Tibial nerve (tissue), 4 donors: Measurements from ENCODE around the gene HPS5. TPM values are rescaled to one million over a fixed set of nuclear protein-coding genes. Genes with fewer than 3 reads are reported as not detected.
A peak's percentile ranks its signal among the peaks of the same experiment; 100 is the strongest.

Source experiments
- DNase-seq, 2 donors: peaks; one replicate each; pipeline ENCODE4 v3.0.0-alpha.2; 2019; ENCODE audit warnings: low spot score in 2 of 2
- H3K27ac ChIP-seq, 4 donors: fragments of 200-600 bp; sonication (generic) in 3 of 4; one replicate each; pipeline ENCODE4 v1.5.1; 2017 to 2019; ENCODE audit warnings: mild to moderate bottlenecking in 1 of 4
- H3K27me3 ChIP-seq, 2 donors: fragments of 200-600 bp; sonication (generic) in 1 of 2; one replicate each; pipeline versions ENCODE4 v1.5.1 to v1.6.0; 2017 to 2019
- H3K36me3 ChIP-seq, 3 donors: fragments of 200-600 bp; sonication (generic); one replicate each; pipeline ENCODE4 v1.5.1; 2018 to 2019
- H3K4me1 ChIP-seq, 4 donors: fragments of 200-600 bp; sonication (generic) in 3 of 4; one replicate each; pipeline ENCODE4 v1.5.1; 2017 to 2019
- H3K4me3 ChIP-seq, 4 donors: fragments of 200-600 bp; sonication (generic) in 3 of 4; one replicate each; pipeline ENCODE4 v1.5.1; 2017 to 2019; ENCODE audit warnings: mild to moderate bottlenecking in 1 of 4, moderate library complexity in 1 of 4
- H3K9me3 ChIP-seq, 4 donors: fragments of 200-600 bp; sonication (generic) in 3 of 4; one replicate each; pipeline ENCODE4 v1.5.1; 2017 to 2019
- EP300 ChIP-seq, 2 donors: sonication (generic); formaldehyde crosslinking; IDR thresholded peaks; one replicate each; pipeline ENCODE4 v1.6.1; 2017; ENCODE audit warnings: antibody characterized with exemption in 2 of 2, mild to moderate bottlenecking in 1 of 2
- POLR2A ChIP-seq, 2 donors: fragments of 450-650 bp; IDR thresholded peaks; one replicate each; pipeline ENCODE4 v1.6.1; 2017; ENCODE audit warnings: antibody characterized with exemption in 2 of 2, mild to moderate bottlenecking in 2 of 2, moderate library complexity in 2 of 2
- WGBS, 2 donors: methylation state at CpG; one replicate each; pipeline ENCODE4 v1.1.5; 2018; 5-methylcytosine and 5-hydroxymethylcytosine counted together
- total RNA-seq, 4 donors: library from RNA; depleted of rRNA; stranded (reverse); fragments of >200 nt; gene quantifications; one replicate each; pipeline ENCODE4 v1.1.0, GENCODE V29; 2016
- TF ChIP-seq, protein P1 (sequence below), 5 experiments: fragments of 200-600 bp in 3 of 5; fragments of 450-650 bp in 2 of 5; sonication (generic) in 3 of 5; IDR thresholded peaks; one replicate each; pipeline ENCODE4 v1.5.1; 2016 to 2019; ENCODE audit warnings: antibody characterized with exemption in 5 of 5, mild to moderate bottlenecking in 3 of 5, moderate library complexity in 2 of 5

HPS5 gene
- total RNA-seq, 4 donors from 2014 or later, result 42.6 to 101 (median 65.2) TPM

DNA sequence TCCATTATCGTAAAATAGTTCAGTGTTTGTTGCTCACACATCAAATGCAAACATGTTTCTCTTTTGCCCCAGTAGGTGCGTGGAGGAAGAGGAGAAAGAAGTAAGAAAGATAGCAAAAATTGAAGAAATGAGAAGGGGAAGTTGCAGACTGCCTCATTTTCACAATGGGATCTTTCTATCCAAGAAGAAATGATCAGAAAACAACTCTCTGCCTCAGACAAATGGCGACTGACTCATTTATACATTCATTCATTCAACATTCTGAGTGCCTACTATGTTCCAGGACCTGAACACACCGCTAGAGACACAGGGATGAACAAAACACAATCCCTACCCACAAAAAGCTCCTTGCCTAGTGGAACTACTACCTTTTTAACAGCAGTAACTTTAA is 367 bp downstream of the HPS5 start:
- Histone ChIP-seq H3K4me1 (peaks cover 0 to 63% (median 34%) of the 10 kb centered on the region in 4 donors), H3K27me3 (no peaks in the 10 kb centered on the region), H3K36me3 (peaks cover 0 to 14% (median 0%) of the 10 kb centered on the region in 3 donors), H3K9me3 (no peaks in the 10 kb centered on the region), H3K27ac (peak overlapping the region; percentile 93 to 99 (median 98)), H3K4me3 (peak overlapping the region; percentile 81 to 84 (median 83))
- no peak for DNase-seq
- TF ChIP-seq POLR2A (IDR thresholded peaks at IDR 0.05), result no peak
- TF ChIP-seq, protein P1, sequence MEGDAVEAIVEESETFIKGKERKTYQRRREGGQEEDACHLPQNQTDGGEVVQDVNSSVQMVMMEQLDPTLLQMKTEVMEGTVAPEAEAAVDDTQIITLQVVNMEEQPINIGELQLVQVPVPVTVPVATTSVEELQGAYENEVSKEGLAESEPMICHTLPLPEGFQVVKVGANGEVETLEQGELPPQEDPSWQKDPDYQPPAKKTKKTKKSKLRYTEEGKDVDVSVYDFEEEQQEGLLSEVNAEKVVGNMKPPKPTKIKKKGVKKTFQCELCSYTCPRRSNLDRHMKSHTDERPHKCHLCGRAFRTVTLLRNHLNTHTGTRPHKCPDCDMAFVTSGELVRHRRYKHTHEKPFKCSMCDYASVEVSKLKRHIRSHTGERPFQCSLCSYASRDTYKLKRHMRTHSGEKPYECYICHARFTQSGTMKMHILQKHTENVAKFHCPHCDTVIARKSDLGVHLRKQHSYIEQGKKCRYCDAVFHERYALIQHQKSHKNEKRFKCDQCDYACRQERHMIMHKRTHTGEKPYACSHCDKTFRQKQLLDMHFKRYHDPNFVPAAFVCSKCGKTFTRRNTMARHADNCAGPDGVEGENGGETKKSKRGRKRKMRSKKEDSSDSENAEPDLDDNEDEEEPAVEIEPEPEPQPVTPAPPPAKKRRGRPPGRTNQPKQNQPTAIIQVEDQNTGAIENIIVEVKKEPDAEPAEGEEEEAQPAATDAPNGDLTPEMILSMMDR (IDR thresholded peaks at IDR 0.05), result no peak
- TF ChIP-seq EP300 (IDR thresholded peaks at IDR 0.05), result no peak
- 5 to 6% methylated on average over 4 of the region's 4 CpGs for WGBS, 2 donors

GRCh38 chr11:18320617-18321016 is 1.3 kb downstream of the HPS5 start:
- Histone ChIP-seq H3K27me3 (no peaks in the 10 kb centered on the region), H3K27ac (peak overlapping the region in 3 of 4 donors; percentile 98 to 99 (median 98)), H3K36me3 (peaks cover 0 to 11% (median 0%) of the 10 kb centered on the region in 3 donors), H3K4me1 (peaks cover 0 to 62% (median 34%) of the 10 kb centered on the region in 4 donors), H3K4me3 (peak overlapping the region in 2 of 4 donors; percentile 83), H3K9me3 (no peaks in the 10 kb centered on the region)
- no peak for DNase-seq
- TF ChIP-seq, protein P1 (IDR thresholded peaks at IDR 0.05), result no peak
- no peak for TF ChIP-seq POLR2A (IDR thresholded peaks at IDR 0.05)

DNA sequence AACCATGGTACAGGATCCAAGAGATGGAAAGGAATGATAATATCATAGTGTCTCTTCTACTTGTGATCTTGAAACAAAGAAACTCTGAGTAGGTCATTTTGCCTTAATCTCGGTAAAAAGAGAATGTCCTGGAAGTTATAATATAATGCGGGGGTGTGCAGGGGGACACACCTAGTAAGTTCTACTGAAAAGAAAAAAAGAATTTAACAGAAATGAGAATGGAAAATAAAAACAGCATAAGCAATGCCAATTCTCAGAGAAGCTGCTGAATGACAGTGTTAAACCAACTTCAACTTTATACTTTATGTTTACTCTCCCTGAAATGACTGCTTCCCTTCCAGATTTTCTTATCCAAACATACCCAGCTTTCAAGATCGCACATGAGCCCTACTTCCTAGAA is 2.0 kb downstream of the HPS5 start:
- Histone ChIP-seq H3K9me3 (no peaks in the 10 kb centered on the region), H3K4me3 (no peak overlapping the region), H3K4me1 (peaks cover 0 to 62% (median 34%) of the 10 kb centered on the region in 4 donors), H3K27me3 (no peaks in the 10 kb centered on the region), H3K36me3 (peaks cover 0 to 13% (median 0%) of the 10 kb centered on the region in 3 donors), H3K27ac (peak overlapping the region in 2 of 4 donors; percentile 37 to 99)
- WGBS, 2 donors, result 84% methylated on average over 3 of the region's 3 CpGs
- DNase-seq, result no peak
- TF ChIP-seq EP300 (IDR thresholded peaks at IDR 0.05) (no peak), POLR2A (IDR thresholded peaks at IDR 0.05) (no peak)
- TF ChIP-seq, protein P1 (IDR thresholded peaks at IDR 0.05), result no peak

DNA sequence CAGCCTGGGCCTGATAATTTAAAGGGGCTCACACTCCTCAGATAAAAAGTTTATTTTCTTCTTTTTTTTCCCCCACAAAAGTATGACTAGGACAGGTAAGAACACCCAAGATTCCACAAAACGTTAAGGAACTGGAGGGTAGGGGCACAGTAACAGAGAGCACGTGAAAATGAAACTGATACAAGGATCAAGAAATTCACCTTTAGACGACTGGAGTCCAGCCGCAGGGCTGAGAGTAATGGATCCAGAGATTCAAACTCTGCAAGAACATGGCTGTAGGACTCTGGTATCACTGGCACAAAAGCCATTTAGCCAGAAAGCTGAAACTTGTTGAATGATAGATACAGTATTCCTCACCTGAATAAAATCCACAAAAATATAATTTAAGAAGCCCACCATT is 4.4 kb downstream of the HPS5 start:
- WGBS, 2 donors, result 93 to 95% methylated on average over 4 of the region's 4 CpGs
- no peak overlapping the region for H3K4me3 ChIP-seq

GRCh38 chr11:18315893-18316292 is 6.0 kb downstream of the HPS5 start:
- Histone ChIP-seq H3K27ac (peak overlapping the region in 2 of 4 donors; percentile 89 to 95), H3K4me1 (peaks cover 0 to 74% (median 32%) of the 10 kb centered on the region in 4 donors)

More for the DNA sequence above, 4.4 kb downstream of the HPS5 start:
- no peak for DNase-seq
- TF ChIP-seq POLR2A (IDR thresholded peaks at IDR 0.05) (no peak), EP300 (IDR thresholded peaks at IDR 0.05) (no peak)
- TF ChIP-seq, protein P1 (IDR thresholded peaks at IDR 0.05), result no peak
- Histone ChIP-seq H3K27ac (no peak overlapping the region), H3K36me3 (peaks cover 0 to 6% (median 0%) of the 10 kb centered on the region in 3 donors), H3K27me3 (no peaks in the 10 kb centered on the region), H3K4me1 (peaks cover 0 to 65% (median 23%) of the 10 kb centered on the region in 4 donors), H3K9me3 (no peaks in the 10 kb centered on the region)

More at GRCh38 chr11:18315893-18316292, 6.0 kb downstream of the HPS5 start:
- H3K27me3 ChIP-seq, result no peaks in the 10 kb centered on the region
- peaks cover 0 to 6% (median 0%) of the 10 kb centered on the region in 3 donors for H3K36me3 ChIP-seq
- WGBS, 2 donors, result 83 to 96% methylated on average over 2 of the region's 2 CpGs
- TF ChIP-seq, protein P1 (IDR thresholded peaks at IDR 0.05), result no peak
- TF ChIP-seq POLR2A (IDR thresholded peaks at IDR 0.05), result no peak
- no peak for TF ChIP-seq EP300 (IDR thresholded peaks at IDR 0.05)
- H3K9me3 ChIP-seq, result no peaks in the 10 kb centered on the region
- no peak for DNase-seq
- no peak overlapping the region for H3K4me3 ChIP-seq
